Measurements from ENCODE around the gene WARS2.

DNA sequence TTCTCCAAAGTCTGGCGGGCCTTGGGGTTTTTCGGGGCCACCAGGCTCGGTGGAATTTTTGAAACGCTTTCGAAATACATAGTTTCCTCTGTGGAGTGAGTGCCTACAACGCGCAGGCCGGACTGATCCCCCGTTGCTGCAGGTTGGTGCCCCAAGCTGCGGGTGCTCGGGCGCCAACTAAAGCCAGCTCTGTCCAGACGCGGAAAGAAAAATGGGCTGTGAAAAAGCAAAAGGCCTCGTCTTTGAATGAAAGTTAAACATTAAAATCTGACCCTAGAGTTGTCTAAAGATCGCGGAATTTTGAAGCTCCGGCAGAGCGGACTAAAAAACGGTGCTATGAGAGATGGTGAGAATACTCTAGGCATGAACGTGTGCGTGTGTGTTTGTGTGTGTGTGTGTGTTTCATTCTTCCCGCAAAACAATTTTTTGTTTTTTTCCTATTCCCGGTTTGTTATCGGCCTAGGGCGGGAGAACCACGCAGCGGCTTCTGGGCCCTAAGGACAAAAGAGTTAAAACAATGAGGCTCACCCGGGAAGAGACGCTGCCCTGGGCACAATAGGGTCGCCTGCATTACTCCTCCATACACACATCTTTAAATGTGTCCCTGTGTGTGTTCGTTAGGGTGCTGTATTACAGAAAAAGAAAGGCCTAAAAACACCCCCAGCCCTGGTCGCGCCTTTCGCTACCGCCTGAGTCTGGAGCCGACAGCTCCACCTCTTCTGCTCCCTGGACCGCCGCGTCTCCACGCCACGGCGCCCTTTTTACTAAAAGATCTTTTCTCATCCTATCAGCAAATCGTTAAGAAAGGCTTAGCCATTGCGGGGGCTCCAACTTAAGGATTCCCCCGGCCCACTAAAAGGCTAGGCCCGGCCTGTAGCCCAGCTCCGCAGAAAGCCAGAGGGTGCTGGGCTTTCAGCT is 155.5 kb downstream of the WARS2 start:
- TF ChIP-seq, protein P1, sequence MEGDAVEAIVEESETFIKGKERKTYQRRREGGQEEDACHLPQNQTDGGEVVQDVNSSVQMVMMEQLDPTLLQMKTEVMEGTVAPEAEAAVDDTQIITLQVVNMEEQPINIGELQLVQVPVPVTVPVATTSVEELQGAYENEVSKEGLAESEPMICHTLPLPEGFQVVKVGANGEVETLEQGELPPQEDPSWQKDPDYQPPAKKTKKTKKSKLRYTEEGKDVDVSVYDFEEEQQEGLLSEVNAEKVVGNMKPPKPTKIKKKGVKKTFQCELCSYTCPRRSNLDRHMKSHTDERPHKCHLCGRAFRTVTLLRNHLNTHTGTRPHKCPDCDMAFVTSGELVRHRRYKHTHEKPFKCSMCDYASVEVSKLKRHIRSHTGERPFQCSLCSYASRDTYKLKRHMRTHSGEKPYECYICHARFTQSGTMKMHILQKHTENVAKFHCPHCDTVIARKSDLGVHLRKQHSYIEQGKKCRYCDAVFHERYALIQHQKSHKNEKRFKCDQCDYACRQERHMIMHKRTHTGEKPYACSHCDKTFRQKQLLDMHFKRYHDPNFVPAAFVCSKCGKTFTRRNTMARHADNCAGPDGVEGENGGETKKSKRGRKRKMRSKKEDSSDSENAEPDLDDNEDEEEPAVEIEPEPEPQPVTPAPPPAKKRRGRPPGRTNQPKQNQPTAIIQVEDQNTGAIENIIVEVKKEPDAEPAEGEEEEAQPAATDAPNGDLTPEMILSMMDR (conservative IDR thresholded peaks at IDR 0.05) = no peak
- TF ChIP-seq EZH2 (IDR thresholded peaks at IDR 0.05; ENCODE audit: low read depth) = no peak

All from PC-9 (cell line).